OCI-LY1 (cell line): Measurements from ENCODE around the gene FLACC1.
"Not testable (repeated sequence)": the region's sequence is repeated elsewhere in the genome, so short reads cannot be mapped to it uniquely, and the experiment has no call there.

Source experiments
- H2AFZ ChIP-seq: fragments of 200-600 bp; sonication (generic), shearing (Covaris generic); 2 replicates; pipeline ENCODE4 v1.6.0; 2014; ENCODE audit warnings: antibody characterized with exemption, mild to moderate bottlenecking, low read length
- H3F3A ChIP-seq: fragments of 200-600 bp; sonication (generic), shearing (Covaris generic); 2 replicates; pipeline ENCODE4 v1.6.0; 2014; ENCODE audit warnings: mild to moderate bottlenecking, antibody characterized with exemption, low read length, moderate library complexity; ENCODE audit not compliant: insufficient read depth
- H3K27ac ChIP-seq: fragments of 200-600 bp; sonication (generic); 2 replicates; pipeline ENCODE4 v1.5.1; 2014; ENCODE audit warnings: low read length, mixed run types, mild to moderate bottlenecking, low read depth; ENCODE audit not compliant: poor library complexity, severe bottlenecking
- H3K27me3 ChIP-seq: fragments of 200-600 bp; sonication (generic); 2 replicates; pipeline ENCODE4 v1.6.0; 2014; ENCODE audit warnings: antibody characterized with exemption, mild to moderate bottlenecking, low read length, moderate library complexity; ENCODE audit not compliant: insufficient read depth
- H3K36me3 ChIP-seq: fragments of 200-600 bp; sonication (generic); 2 replicates; pipeline ENCODE4 v1.6.1; 2014; ENCODE audit warnings: mild to moderate bottlenecking, antibody characterized with exemption, low read length, moderate library complexity, mixed read lengths; ENCODE audit not compliant: insufficient read depth
- H3K4me1 ChIP-seq: fragments of 200-600 bp; sonication (generic); 2 replicates; pipeline ENCODE4 v1.5.1; 2014; ENCODE audit warnings: mild to moderate bottlenecking, low read length, moderate library complexity; ENCODE audit not compliant: insufficient read depth, severe bottlenecking
- H3K4me2 ChIP-seq: fragments of 200-600 bp; sonication (generic), shearing (Covaris generic); 2 replicates; pipeline ENCODE4 v1.6.1; 2014; ENCODE audit warnings: low read length
- H3K4me3 ChIP-seq: fragments of 200-600 bp; sonication (generic); 2 replicates; pipeline ENCODE4 v1.5.1; 2014; ENCODE audit warnings: low read length, low read depth, mild to moderate bottlenecking, mixed read lengths; ENCODE audit not compliant: poor library complexity, severe bottlenecking
- H3K79me2 ChIP-seq: fragments of 200-600 bp; shearing (Covaris generic); 2 replicates; pipeline ENCODE4 v1.6.1; 2016; ENCODE audit warnings: mixed run types, low read length, mixed read lengths; ENCODE audit not compliant: insufficient read depth
- H3K9ac ChIP-seq: fragments of 200-600 bp; sonication (generic), shearing (Covaris generic); 2 replicates; pipeline ENCODE4 v1.6.1; 2014; ENCODE audit warnings: mild to moderate bottlenecking, low read length, mixed read lengths
- H3K9me2 ChIP-seq: fragments of 200-600 bp; sonication (generic), shearing (Covaris generic); 2 replicates; pipeline ENCODE4 v1.6.1; 2014; ENCODE audit warnings: low read depth, mild to moderate bottlenecking, low read length, mixed read lengths
- H3K9me3 ChIP-seq: fragments of 200-600 bp; shearing (Covaris generic); 2 replicates; pipeline ENCODE4 v1.6.1; 2014; ENCODE audit warnings: low read length, mixed read lengths
- H4K20me1 ChIP-seq: fragments of 200-600 bp; sonication (generic), shearing (Covaris generic); 2 replicates; pipeline ENCODE4 v1.6.0; 2016; ENCODE audit warnings: mild to moderate bottlenecking, low read length; ENCODE audit not compliant: insufficient read depth
- EZH2 ChIP-seq: fragments of 200-600 bp; sonication (generic), shearing (Covaris generic); IDR thresholded peaks from 2 replicates; pipeline ENCODE4 v1.8.0; 2017; ENCODE audit warnings: borderline replicate concordance, mixed run types, mild to moderate bottlenecking, antibody characterized with exemption, low read length, moderate library complexity, mixed read lengths
- TF ChIP-seq, protein P1 (sequence below): fragments of 200-600 bp; sonication (generic), shearing (Covaris generic); IDR thresholded peaks from 2 replicates; pipeline ENCODE4 v1.5.1; 2017; ENCODE audit warnings: mild to moderate bottlenecking, antibody characterized with exemption, low read length, moderate library complexity, mixed read lengths

FLACC1 gene

DNA sequence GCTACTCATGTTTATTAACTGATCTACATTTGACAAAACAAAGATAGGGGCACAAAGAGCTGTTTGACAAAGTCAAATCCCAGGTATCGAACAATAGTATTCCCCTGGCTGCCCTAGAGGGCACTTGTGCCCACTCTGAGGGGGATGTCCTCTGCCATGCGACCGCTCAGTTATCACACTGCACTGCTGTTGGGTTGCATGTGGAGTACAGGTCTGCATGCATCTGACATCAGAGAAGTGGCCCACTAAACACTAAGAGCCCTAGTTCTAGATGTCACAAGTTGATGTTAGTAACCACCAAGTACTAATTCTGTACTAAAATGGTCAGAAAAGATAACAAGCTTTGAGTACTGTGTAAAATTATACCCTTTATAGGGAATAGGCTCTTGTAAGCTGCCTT is 20.1 kb upstream of the FLACC1 start:
- H3K4me2 ChIP-seq: no peak overlapping the region
- no peak overlapping the region for H3K27ac ChIP-seq
- TF ChIP-seq, protein P1, sequence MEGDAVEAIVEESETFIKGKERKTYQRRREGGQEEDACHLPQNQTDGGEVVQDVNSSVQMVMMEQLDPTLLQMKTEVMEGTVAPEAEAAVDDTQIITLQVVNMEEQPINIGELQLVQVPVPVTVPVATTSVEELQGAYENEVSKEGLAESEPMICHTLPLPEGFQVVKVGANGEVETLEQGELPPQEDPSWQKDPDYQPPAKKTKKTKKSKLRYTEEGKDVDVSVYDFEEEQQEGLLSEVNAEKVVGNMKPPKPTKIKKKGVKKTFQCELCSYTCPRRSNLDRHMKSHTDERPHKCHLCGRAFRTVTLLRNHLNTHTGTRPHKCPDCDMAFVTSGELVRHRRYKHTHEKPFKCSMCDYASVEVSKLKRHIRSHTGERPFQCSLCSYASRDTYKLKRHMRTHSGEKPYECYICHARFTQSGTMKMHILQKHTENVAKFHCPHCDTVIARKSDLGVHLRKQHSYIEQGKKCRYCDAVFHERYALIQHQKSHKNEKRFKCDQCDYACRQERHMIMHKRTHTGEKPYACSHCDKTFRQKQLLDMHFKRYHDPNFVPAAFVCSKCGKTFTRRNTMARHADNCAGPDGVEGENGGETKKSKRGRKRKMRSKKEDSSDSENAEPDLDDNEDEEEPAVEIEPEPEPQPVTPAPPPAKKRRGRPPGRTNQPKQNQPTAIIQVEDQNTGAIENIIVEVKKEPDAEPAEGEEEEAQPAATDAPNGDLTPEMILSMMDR: no peak
- no peak for TF ChIP-seq EZH2
- H3K9me2 ChIP-seq: no peaks in the 10 kb centered on the region
- no peaks in the 10 kb centered on the region for H4K20me1 ChIP-seq
- no peaks in the 10 kb centered on the region for H3F3A ChIP-seq
- H2AFZ ChIP-seq: no peak overlapping the region
- H3K9ac ChIP-seq: no peak overlapping the region
- H3K9me3 ChIP-seq: no peaks in the 10 kb centered on the region
- H3K79me2 ChIP-seq: no peaks in the 10 kb centered on the region
- H3K27me3 ChIP-seq: no peaks in the 10 kb centered on the region
- H3K4me3 ChIP-seq: no peak overlapping the region
- peaks cover 16% of the 10 kb centered on the region for H3K36me3 ChIP-seq
- no peaks in the 10 kb centered on the region for H3K4me1 ChIP-seq

DNA sequence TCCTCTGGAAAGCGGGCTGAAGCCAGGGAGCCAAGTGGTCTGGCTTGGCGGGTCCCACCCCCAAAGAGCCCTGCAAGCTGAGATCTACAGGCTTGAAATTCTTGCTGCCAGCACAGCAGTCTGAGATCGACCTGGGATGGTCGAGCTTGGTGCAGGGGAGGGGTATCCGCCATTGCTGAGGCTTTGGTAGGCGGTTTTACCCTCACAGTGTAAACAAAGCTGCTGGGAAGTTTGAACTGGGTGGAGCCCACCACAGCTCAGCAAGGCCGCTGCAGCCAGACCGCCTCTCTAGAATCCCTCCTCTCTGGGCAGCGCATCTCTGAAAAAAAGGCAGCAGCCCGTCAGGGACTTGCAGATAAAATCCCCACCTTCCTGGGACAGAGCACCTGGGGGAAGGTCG is 12.6 kb upstream of the FLACC1 start:
- Histone ChIP-seq H3K9ac (no peak overlapping the region), H3K9me2 (no peaks in the 10 kb centered on the region), H3K4me3 (no peak overlapping the region), H2AFZ (no peak overlapping the region), H4K20me1 (no peaks in the 10 kb centered on the region), H3K36me3 (no peaks in the 10 kb centered on the region), H3K9me3 (peaks cover 3% of the 10 kb centered on the region; the same call in 1 of the 2 replicates), H3K27me3 (no peaks in the 10 kb centered on the region), H3F3A (no peaks in the 10 kb centered on the region), H3K27ac (no peak overlapping the region), H3K79me2 (no peaks in the 10 kb centered on the region), H3K4me1 (no peaks in the 10 kb centered on the region), H3K4me2 (no peak overlapping the region)
- TF ChIP-seq, protein P1: no peak
- TF ChIP-seq EZH2: no peak

DNA sequence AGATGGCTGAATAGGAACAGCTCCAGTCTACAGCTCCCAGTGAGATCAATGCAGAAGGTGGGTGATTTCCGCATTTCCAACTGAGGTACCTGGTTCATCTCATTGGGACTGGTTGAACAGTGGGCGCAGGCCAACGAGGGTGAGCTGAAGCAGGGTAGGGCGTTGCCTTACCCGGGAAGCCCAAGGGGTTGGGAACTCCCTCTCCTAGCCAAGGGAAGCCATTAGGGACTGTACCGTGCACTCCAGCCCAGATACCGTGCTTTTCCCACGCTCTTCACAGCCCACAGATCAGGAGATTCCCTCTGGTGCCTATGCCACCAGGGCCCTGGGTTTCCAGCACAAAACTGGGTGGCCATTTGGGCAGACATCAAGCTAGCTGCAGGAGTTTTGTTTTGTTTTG is 12.2 kb upstream of the FLACC1 start:
- H3K4me1 ChIP-seq, H3K27ac ChIP-seq, H3K9me3 ChIP-seq, H3K36me3 ChIP-seq, H2AFZ ChIP-seq, H3K9ac ChIP-seq, H3K9me2 ChIP-seq, H3F3A ChIP-seq, H3K4me3 ChIP-seq, H3K27me3 ChIP-seq, H3K4me2 ChIP-seq, H4K20me1 ChIP-seq, H3K79me2 ChIP-seq: not testable (repeated sequence)

DNA sequence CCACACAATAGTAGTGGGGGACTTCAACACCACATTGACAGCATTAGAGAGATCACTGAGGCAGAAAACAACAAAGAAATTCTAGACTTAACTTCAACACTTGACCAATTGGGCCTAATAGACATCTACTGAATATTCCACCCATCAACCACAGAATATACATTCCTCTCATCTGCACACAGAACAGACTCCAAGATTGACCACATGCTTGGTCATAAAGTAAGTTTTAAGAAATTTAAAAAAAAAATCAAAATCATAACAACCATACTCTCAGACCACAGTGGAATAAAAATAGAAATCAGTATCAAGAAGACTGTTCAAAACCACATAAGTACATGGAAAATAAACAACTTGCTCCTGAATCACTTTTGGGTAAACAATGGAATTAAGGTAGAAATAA is 9.0 kb upstream of the FLACC1 start:
- no peak overlapping the region for H3K4me2 ChIP-seq
- H3K9me3 ChIP-seq: peaks cover 3% of the 10 kb centered on the region; the same call in 1 of the 2 replicates
- no peaks in the 10 kb centered on the region for H3K79me2 ChIP-seq
- H3K27me3 ChIP-seq: no peaks in the 10 kb centered on the region
- H3K36me3 ChIP-seq: 0 out of 2 replicates have a peak, but pooled peaks cover 10% of the 10 kb centered on the region
- no peak overlapping the region for H3K4me3 ChIP-seq
- H3K27ac ChIP-seq: no peak overlapping the region
- no peak overlapping the region for H2AFZ ChIP-seq
- no peak overlapping the region for H3K9ac ChIP-seq
- H3K4me1 ChIP-seq: no peaks in the 10 kb centered on the region
- no peaks in the 10 kb centered on the region for H3K9me2 ChIP-seq
- no peaks in the 10 kb centered on the region for H4K20me1 ChIP-seq
- H3F3A ChIP-seq: no peaks in the 10 kb centered on the region
- TF ChIP-seq, protein P1: no peak
- TF ChIP-seq EZH2: no peak
